Activated CD4-positive, alpha-beta T cell treated with anti-CD3 and anti-CD28 coated beads for 48 hours (primary cell): ENCODE data around the gene BRD9.

Experiments used
- DNase-seq: peaks from one replicate; pipeline ENCODE4 v3.0.0-alpha.2; 2020

The BRD9 gene

GRCh38 chr5:876398-877365 is 15.9 kb downstream of the BRD9 start:
- no peak for DNase-seq

GRCh38 chr5:875931-876330 is 16.7 kb downstream of the BRD9 start:
- no peak for DNase-seq

DNA sequence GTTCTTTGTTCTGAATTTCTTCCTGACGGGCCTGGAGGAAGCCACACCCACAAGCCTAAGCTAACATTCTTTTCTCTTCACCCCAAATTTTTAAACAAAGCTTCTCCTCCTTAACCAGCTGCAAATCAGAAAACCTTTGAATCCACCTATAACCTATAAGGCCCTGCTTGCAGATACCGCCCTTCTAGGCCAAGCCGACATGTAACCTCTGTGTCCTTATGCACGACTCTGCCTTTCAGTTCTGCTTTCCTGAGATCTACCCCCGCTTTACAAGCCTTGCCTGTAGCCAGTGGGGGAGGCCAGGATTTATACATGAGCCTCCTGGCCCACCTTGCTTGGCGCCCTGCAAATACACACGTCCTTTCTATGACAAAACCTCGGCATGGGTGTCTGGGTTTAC is 19.3 kb downstream of the BRD9 start:
- DNase-seq, result no peak

GRCh38 chr5:872301-872700 is 20.3 kb downstream of the BRD9 start:
- DNase-seq, result no peak

- DNase-seq, result no peak
Measured at GRCh38 chr5:871596-872298, 20.9 kb downstream of the BRD9 start.

DNA sequence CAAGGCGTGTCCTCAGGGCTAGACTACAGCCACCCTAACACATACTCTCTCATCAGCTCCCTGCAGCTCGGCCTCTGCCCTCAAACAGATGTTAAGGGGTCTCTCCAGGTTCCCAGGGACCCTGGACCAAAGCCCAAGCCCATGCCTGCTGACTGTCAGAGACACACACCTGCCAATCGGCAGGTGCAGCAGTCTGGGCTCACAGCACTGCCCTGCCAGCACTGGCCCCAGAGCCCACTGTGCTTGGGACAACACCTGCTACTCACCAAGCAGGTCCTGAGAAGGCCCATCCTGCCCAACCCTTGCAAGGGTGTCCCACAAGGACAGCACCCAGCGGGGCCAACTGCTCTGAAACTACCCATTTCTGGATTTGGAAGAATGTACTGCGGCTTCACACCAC is 21.6 kb downstream of the BRD9 start:
- no peak for DNase-seq

GRCh38 chr5:868428-869135 is 24.0 kb downstream of the BRD9 start:
- DNase-seq, result no peak

DNA sequence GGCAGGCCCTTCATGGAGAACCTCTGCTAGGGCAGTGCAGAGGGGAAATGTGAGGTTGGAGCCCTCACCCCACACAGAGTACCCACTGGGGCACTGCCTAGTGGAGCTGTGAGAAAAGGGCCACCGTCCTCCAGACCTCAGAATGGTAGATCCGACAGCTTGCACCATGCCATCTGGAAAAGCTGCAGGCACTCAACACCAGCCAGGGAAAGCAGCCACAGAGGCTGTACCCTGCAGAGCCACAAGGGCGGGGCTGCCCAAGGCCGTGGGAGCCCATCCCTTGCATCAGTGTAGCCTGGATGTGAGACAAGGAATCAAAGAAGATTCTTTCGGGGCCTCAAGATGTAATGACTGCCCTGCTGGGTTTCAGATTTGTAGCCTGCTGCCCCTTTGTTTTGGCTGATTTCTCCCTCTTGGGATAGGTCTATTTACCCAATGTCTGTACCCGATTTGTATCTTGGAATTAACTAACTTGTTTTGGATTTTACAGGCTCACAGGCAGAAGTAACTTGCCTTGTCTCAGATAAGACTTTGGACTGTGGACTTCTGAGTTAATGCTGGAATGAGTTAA is 25.2 kb downstream of the BRD9 start:
- no peak for DNase-seq

DNA sequence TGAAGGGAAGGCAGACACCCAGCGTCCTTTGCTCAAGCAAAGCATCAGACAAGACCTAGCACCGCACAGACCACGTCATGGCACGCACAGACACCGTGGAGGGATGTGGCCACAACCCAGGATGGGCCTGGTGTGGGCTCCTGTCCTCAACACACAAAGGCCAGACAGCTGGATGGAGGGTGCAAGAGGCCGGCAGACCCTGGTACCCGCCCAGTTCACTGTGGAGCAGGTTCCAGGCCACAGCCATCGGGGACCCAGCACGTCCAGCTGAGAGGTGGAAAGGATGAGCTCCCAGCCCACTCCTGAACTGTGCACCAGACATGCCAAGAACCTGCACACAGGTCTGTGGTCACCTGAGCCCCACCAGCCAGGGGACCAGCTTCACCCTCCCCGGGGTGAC is 26.8 kb downstream of the BRD9 start:
- no peak for DNase-seq

DNA sequence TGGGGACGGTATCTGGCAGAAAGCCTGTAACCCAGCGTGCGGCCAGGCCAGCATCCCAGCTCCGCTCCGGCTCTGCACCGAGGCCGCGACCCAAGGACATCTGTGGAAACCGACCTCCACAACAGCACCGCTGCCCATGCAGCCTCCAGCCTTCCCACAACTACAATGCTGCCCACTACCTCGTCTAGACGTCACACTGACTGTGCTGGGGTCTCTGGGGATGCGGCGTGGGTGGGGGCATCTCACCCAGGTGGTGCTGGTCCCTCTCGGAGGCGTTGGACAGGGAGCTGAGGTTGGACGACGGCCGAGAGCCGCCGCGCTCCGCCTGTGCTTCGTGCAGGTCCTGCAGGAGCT is 27.5 kb downstream of the BRD9 start:
- DNase-seq, result no peak

GRCh38 chr5:864492-865167 is 28.0 kb downstream of the BRD9 start:
- DNase-seq, result no peak

DNA sequence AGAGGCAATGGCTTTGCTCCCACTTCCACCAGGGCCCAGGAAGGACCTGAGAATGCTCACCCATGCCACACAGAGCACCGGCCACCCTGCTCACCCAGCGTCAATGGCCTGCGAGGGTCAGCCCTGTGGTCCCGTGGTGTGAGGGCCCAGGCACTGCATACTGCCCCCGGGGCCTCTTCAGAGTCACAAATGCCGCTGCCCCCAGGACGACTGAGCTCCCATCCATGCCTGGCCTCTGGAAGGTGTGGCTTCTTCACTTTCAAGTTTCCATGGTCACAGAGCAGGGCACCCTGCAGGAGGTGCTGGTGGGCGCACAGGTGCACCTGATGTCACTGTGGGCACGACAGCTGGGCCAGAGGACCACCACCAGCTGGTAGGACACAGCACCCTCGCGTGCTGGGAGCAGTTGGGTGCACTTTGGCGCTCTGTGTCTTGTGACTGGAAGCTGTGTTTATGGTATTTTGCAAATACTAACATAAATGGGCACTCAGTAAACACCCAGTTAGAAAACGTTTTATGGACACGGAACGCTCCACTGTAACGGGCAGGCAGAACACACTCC is 29.3 kb downstream of the BRD9 start:
- no peak for DNase-seq

DNA sequence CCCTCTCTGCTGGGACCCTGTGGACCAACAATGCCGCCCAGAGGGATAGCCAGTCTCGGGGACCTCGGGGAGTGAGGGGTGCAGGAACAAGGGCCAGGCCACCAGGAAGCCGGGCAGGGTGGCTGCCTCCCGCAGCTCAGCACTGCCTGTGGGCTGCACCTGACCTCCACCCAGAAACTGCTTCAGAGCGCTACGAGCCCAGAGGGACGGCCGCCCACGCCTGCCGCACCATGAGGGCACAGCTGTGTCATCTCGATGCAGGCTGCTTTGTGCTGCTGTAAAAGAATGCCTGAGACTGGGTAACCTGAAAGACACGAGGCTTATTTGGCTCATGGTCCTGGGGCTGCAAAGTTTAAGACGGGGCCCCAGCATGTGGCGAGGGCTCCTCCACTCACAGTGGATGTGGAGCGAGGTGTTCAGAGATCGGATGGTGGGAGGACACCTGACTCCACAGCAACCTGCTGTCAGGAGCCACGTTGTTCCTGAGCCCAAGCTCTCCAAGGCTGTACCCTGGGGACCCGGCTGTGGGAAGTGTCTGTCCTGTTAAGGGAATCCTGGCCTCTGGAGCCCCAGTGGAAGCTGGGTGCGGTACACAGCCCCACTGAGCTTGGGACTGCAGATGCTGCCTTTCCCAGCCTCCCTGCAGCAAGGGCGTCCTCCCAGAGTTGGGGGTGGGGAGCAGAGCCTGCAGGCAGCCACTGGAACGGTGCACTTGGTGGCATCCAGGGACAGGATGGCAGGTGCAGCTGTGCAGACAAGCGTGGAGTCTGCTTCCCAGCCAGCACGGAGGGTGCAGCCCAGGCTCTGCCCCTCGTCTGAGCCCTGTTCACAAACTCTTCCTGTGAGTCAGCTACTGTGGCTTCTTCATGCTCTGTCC is 30.0 kb downstream of the BRD9 start:
- no peak for DNase-seq

GRCh38 chr5:861442-862366 is 30.9 kb downstream of the BRD9 start:
- DNase-seq, result no peak

- no peak for DNase-seq
Measured at GRCh38 chr5:860506-861150, 32.0 kb downstream of the BRD9 start.

GRCh38 chr5:859798-860296 is 32.8 kb downstream of the BRD9 start:
- DNase-seq, result no peak

GRCh38 chr5:859391-859790 is 33.2 kb downstream of the BRD9 start:
- DNase-seq, result no peak

DNA sequence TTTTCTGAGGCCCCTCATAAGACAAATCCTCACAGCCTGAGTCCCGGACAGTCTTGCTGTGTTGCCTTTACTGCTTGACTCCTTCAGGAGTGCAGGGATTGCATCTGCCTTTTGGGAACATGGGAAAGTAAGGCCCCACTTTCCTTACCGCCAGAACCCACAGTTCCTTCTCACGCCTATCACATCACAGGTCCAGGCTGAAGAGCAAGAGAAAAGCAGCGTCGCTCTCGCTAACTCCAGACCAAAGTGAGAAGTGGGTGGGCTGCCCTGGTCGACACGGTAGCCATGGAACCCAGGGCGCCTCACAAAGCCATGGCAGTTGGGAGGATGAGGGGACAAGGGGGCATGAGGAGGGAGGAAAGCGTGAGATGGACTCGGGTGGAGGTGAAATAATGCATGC is 33.9 kb downstream of the BRD9 start:
- no peak for DNase-seq
